ENCODE measurements around the gene WWOX.

The WWOX gene

GRCh38 chr16:79143026-79143425, 1043.6 kb downstream of the WWOX start:
- no peak for DNase-seq (ENCODE audit: low read depth in 1 of 2, low spot score in 1 of 2)

- no peak for DNase-seq (ENCODE audit: low read depth in 1 of 2, low spot score in 1 of 2)
These were observed 1050.7 kb downstream of the WWOX start for GRCh38 chr16:79150151-79150550.

- no peak for DNase-seq (ENCODE audit: low read depth in 1 of 2, low spot score in 1 of 2)
These were observed 1051.3 kb downstream of the WWOX start for GRCh38 chr16:79150632-79151310.

GRCh38 chr16:79154086-79154485, 1054.6 kb downstream of the WWOX start:
- no peak for DNase-seq (ENCODE audit: low read depth in 1 of 2, low spot score in 1 of 2)

- no peak for DNase-seq (ENCODE audit: low read depth in 1 of 2, low spot score in 1 of 2)
These were observed 1056.0 kb downstream of the WWOX start for GRCh38 chr16:79155471-79155870.

- no peak for DNase-seq (ENCODE audit: low read depth in 1 of 2, low spot score in 1 of 2)
These were observed 1056.5 kb downstream of the WWOX start for GRCh38 chr16:79155904-79156303.

GRCh38 chr16:79156761-79157160, 1057.3 kb downstream of the WWOX start:
- DNase-seq (ENCODE audit: low read depth in 1 of 2, low spot score in 1 of 2), result no peak

- DNase-seq (ENCODE audit: low read depth in 1 of 2, low spot score in 1 of 2), result no peak
These were observed 1058.9 kb downstream of the WWOX start for GRCh38 chr16:79158337-79158736.

GRCh38 chr16:79159261-79160049, 1060.0 kb downstream of the WWOX start:
- no peak for DNase-seq (ENCODE audit: low read depth in 1 of 2, low spot score in 1 of 2)

- no peak for DNase-seq (ENCODE audit: low read depth in 1 of 2, low spot score in 1 of 2)
These were observed 1063.5 kb downstream of the WWOX start for GRCh38 chr16:79162977-79163376.

- DNase-seq (ENCODE audit: low read depth in 1 of 2, low spot score in 1 of 2), result no peak
These were observed 1064.4 kb downstream of the WWOX start for GRCh38 chr16:79163691-79164387.

GRCh38 chr16:79164388-79164995, 1065.0 kb downstream of the WWOX start:
- DNase-seq (ENCODE audit: low read depth in 1 of 2, low spot score in 1 of 2), result no peak

GRCh38 chr16:79165079-79165478, 1065.6 kb downstream of the WWOX start:
- no peak for DNase-seq (ENCODE audit: low read depth in 1 of 2, low spot score in 1 of 2)

- no peak for DNase-seq (ENCODE audit: low read depth in 1 of 2, low spot score in 1 of 2)
These were observed 1066.1 kb downstream of the WWOX start for GRCh38 chr16:79165506-79165905.

- no peak for DNase-seq (ENCODE audit: low read depth in 1 of 2, low spot score in 1 of 2)
These were observed 1068.4 kb downstream of the WWOX start for GRCh38 chr16:79167893-79168292.

GRCh38 chr16:79168321-79168720, 1068.9 kb downstream of the WWOX start:
- no peak for DNase-seq (ENCODE audit: low read depth in 1 of 2, low spot score in 1 of 2)

GRCh38 chr16:79169239-79169638, 1069.8 kb downstream of the WWOX start:
- DNase-seq (ENCODE audit: low read depth in 1 of 2, low spot score in 1 of 2), result no peak

GRCh38 chr16:79170555-79171246, 1071.2 kb downstream of the WWOX start:
- no peak for DNase-seq (ENCODE audit: low read depth in 1 of 2, low spot score in 1 of 2)

- no peak for DNase-seq (ENCODE audit: low read depth in 1 of 2, low spot score in 1 of 2)
These were observed 1072.0 kb downstream of the WWOX start for GRCh38 chr16:79171504-79171903.

GRCh38 chr16:79171931-79172705, 1072.7 kb downstream of the WWOX start:
- no peak for DNase-seq (ENCODE audit: low read depth in 1 of 2, low spot score in 1 of 2)

All from activated T-helper 1 cell treated with anti-CD3 and anti-CD28 coated beads, Interleukin-2, amount 50 U/mL, for 16 hours (primary cell).